IMR-90 (cell line): Measurements from ENCODE around the gene UTP11. TPM values are rescaled to one million over a fixed set of nuclear protein-coding genes. Genes with fewer than 3 reads are reported as not detected.
A peak's percentile ranks its signal among the peaks of the same experiment; 100 is the strongest.

Experiments used
- ATAC-seq: fragments of 200-7000 bp; cut with Tn5 transposase; 2 replicates; pipeline ENCODE4 v1.9.1; 2020; ENCODE audit warnings: low read depth, mild to moderate bottlenecking, moderate library complexity
- BruUV-seq: library from RNA; stranded (reverse); fragments of 400-500 nt; replicated peaks from 2 replicates; lab custom pipeline; 2021; lab: Mats Ljungman, UMichigan
- CTCF ChIA-PET: fragments of 300-600 bp; formaldehyde crosslinking; extraction: SDS; loops from one replicate; lab custom pipeline; 2021; ENCODE audit warnings: antibody characterized with exemption; lab: Yijun Ruan, JAX
- POLR2A ChIA-PET: fragments of 300-600 bp; sonication (Branson Sonifier 250); formaldehyde crosslinking; loops from one replicate; lab custom pipeline; 2022; ENCODE audit warnings: antibody characterized with exemption; ENCODE audit not compliant: unreplicated experiment; lab: Charles Lee
- DNase-seq: peaks from one replicate; pipeline ENCODE4 v3.0.0; 2013
- H2AFZ ChIP-seq: replicated peaks from 2 replicates; pipeline ENCODE3; 2013; ENCODE audit warnings: low read length, mild to moderate bottlenecking; ENCODE audit not compliant: poor library complexity
- H2AK5ac ChIP-seq: 2 replicates; pipeline ENCODE4 v1.6.1; 2013; ENCODE audit warnings: low read depth, low read length, inconsistent platforms
- H2AK9ac ChIP-seq: replicated peaks from 2 replicates; pipeline ENCODE3; 2013; ENCODE audit warnings: mild to moderate bottlenecking, low read depth, low read length, moderate library complexity; ENCODE audit not compliant: poor library complexity
- H2BK120ac ChIP-seq: 2 replicates; pipeline ENCODE4 v1.6.1; 2013; ENCODE audit warnings: low read depth, low read length, inconsistent platforms
- H2BK15ac ChIP-seq: 3 replicates; pipeline ENCODE4 v1.6.1; 2013; ENCODE audit warnings: low read depth, low read length, inconsistent platforms
- H2BK20ac ChIP-seq: 2 replicates; pipeline ENCODE4 v1.6.1; 2013; ENCODE audit warnings: low read depth, mild to moderate bottlenecking, inconsistent platforms, low read length, moderate library complexity
- H2BK5ac ChIP-seq: 2 replicates; pipeline ENCODE4 v1.6.1; 2013; ENCODE audit warnings: mild to moderate bottlenecking, low read depth, low read length, inconsistent platforms; ENCODE audit not compliant: poor library complexity, severe bottlenecking
- H3K14ac ChIP-seq: replicated peaks from 2 replicates; pipeline ENCODE4 v1.6.1; 2013; ENCODE audit warnings: low read depth, low read length, inconsistent platforms
- H3K18ac ChIP-seq: 2 replicates; pipeline ENCODE4 v1.6.1; 2013; ENCODE audit warnings: low read depth, low read length, control low read depth
- H3K23ac ChIP-seq: 2 replicates; pipeline ENCODE4 v1.6.1; 2013; ENCODE audit warnings: low read depth, low read length, inconsistent platforms
- H3K27ac ChIP-seq: 2 replicates; pipeline ENCODE4 v1.5.1; 2013; ENCODE audit warnings: mild to moderate bottlenecking, control low read depth, low read length; ENCODE audit not compliant: insufficient read depth
- H3K27me3 ChIP-seq: 2 replicates; pipeline ENCODE4 v1.6.1; 2013; ENCODE audit warnings: low read length; ENCODE audit not compliant: control insufficient read depth, insufficient read depth
- H3K36me3 ChIP-seq: 2 replicates; pipeline ENCODE4 v1.6.1; 2013; ENCODE audit warnings: low read length, mixed read lengths; ENCODE audit not compliant: control insufficient read depth, insufficient read depth
- H3K4ac ChIP-seq: 2 replicates; pipeline ENCODE4 v1.6.1; 2013; ENCODE audit warnings: low read depth, low read length, inconsistent platforms
- H3K4me1 ChIP-seq: 2 replicates; pipeline ENCODE4 v1.6.1; 2013; ENCODE audit warnings: low read length, mixed read lengths; ENCODE audit not compliant: control insufficient read depth, insufficient read depth
- H3K4me2 ChIP-seq: 2 replicates; pipeline ENCODE4 v1.6.1; 2013; ENCODE audit warnings: low read depth, mild to moderate bottlenecking, control low read depth, low read length, moderate library complexity
- H3K4me3 ChIP-seq: 2 replicates; pipeline ENCODE4 v1.5.1; 2013; ENCODE audit warnings: low read depth, mild to moderate bottlenecking, control low read depth, low read length, moderate library complexity; ENCODE audit not compliant: insufficient read depth
- H3K56ac ChIP-seq: 2 replicates; pipeline ENCODE4 v1.6.1; 2013; ENCODE audit warnings: low read length, inconsistent platforms; ENCODE audit not compliant: insufficient read depth; ENCODE audit errors: extremely low read depth
- H3K79me1 ChIP-seq, 2 experiments: 2 replicates each; pipeline ENCODE4 v1.6.1; 2013; ENCODE audit warnings: low read length in 2 of 2, inconsistent platforms in 1 of 2, low read depth in 1 of 2
- H3K9ac ChIP-seq: 2 replicates; pipeline ENCODE4 v1.6.1; 2013; ENCODE audit warnings: low read depth, low read length, control low read depth
- H3K9me1 ChIP-seq: 2 replicates; pipeline ENCODE4 v1.6.1; 2013; ENCODE audit warnings: low read length, inconsistent platforms; ENCODE audit not compliant: insufficient read depth
- H3K9me3 ChIP-seq: 2 replicates; pipeline ENCODE4 v1.6.1; 2013; ENCODE audit warnings: low read length; ENCODE audit not compliant: control insufficient read depth, insufficient read depth
- H4K20me1 ChIP-seq: 2 replicates; pipeline ENCODE4 v1.6.1; 2013; ENCODE audit warnings: low read length, inconsistent platforms; ENCODE audit not compliant: insufficient read depth
- H4K5ac ChIP-seq: 2 replicates; pipeline ENCODE4 v1.6.1; 2013; ENCODE audit warnings: mild to moderate bottlenecking, low read depth, low read length, control low read depth
- H4K8ac ChIP-seq, 2 experiments: 2 replicates each; pipeline ENCODE4 v1.6.1; 2013; ENCODE audit warnings: low read depth in 2 of 2, low read length in 2 of 2, control low read depth in 1 of 2, inconsistent platforms in 1 of 2
- H4K91ac ChIP-seq: 2 replicates; pipeline ENCODE4 v1.6.1; 2013; ENCODE audit warnings: low read depth, low read length, inconsistent platforms; ENCODE audit not compliant: insufficient read depth
- BHLHE40 ChIP-seq: fragments of 150-350 bp; IDR thresholded peaks from 2 replicates; pipeline ENCODE4 v1.6.1; 2016; ENCODE audit warnings: mild to moderate bottlenecking, low read depth, low read length
- CEBPB ChIP-seq: IDR thresholded peaks from 2 replicates; pipeline ENCODE4 v1.6.1; 2012; ENCODE audit warnings: low read depth, low read length, improper control_type of control experiment
- CHD1 ChIP-seq: IDR thresholded peaks from 2 replicates; pipeline ENCODE4 v1.6.1; 2012; ENCODE audit warnings: low read depth, low read length, improper control_type of control experiment
- CTCF ChIP-seq: conservative IDR thresholded peaks from 2 replicates; pipeline ENCODE4 v1.5.1; 2012; ENCODE audit warnings: mild to moderate bottlenecking, low read depth, low read length, improper control_type of control experiment
- FOS ChIP-seq: fragments of 150-350 bp; IDR thresholded peaks from 2 replicates; pipeline ENCODE4 v1.6.1; 2016; ENCODE audit warnings: low read depth, low read length
- MAFK ChIP-seq: IDR thresholded peaks from 2 replicates; pipeline ENCODE4 v1.6.1; 2012; ENCODE audit warnings: low read depth, low read length, improper control_type of control experiment
- MAZ ChIP-seq: IDR thresholded peaks from 2 replicates; pipeline ENCODE4 v1.6.1; 2012; ENCODE audit warnings: low read depth, mild to moderate bottlenecking, low read length, improper control_type of control experiment, moderate library complexity, borderline replicate concordance
- MXI1 ChIP-seq: IDR thresholded peaks from 2 replicates; pipeline ENCODE4 v1.6.1; 2012; ENCODE audit warnings: low read depth, mild to moderate bottlenecking, low read length, moderate library complexity, borderline replicate concordance
- NFE2L2 ChIP-seq: fragments of 150-350 bp; IDR thresholded peaks from 2 replicates; pipeline ENCODE4 v1.6.1; 2016; ENCODE audit warnings: low read depth, mild to moderate bottlenecking, low read length
- POLR2A ChIP-seq: IDR thresholded peaks from 2 replicates; pipeline ENCODE4 v1.6.1; 2012; ENCODE audit warnings: mild to moderate bottlenecking, low read depth, low read length
- RAD21 ChIP-seq: IDR thresholded peaks from 2 replicates; pipeline ENCODE4 v1.6.1; 2012; ENCODE audit warnings: low read length, improper control_type of control experiment
- RCOR1 ChIP-seq: IDR thresholded peaks from 2 replicates; pipeline ENCODE4 v1.6.1; 2012; ENCODE audit warnings: mild to moderate bottlenecking, low read length, improper control_type of control experiment; ENCODE audit not compliant: insufficient replicate concordance
- RFX5 ChIP-seq: IDR thresholded peaks from 2 replicates; pipeline ENCODE4 v1.8.0; 2012; ENCODE audit warnings: low read depth, mild to moderate bottlenecking, low read length, moderate library complexity
- SMC3 ChIP-seq: fragments of 150-350 bp; IDR thresholded peaks from 2 replicates; pipeline ENCODE4 v1.6.1; 2016; ENCODE audit warnings: low read depth, mild to moderate bottlenecking, antibody characterized with exemption, low read length, moderate library complexity
- USF2 ChIP-seq: fragments of 150-350 bp; IDR thresholded peaks from 2 replicates; pipeline ENCODE4 v1.6.1; 2017; ENCODE audit warnings: mild to moderate bottlenecking, antibody characterized with exemption, low read length, low read depth
- WGBS, 2 experiments: methylation state at CpG; one replicate each; pipeline versions ENCODE4 v1.1.5 to v1.1.7; 2013; ENCODE audit warnings: missing lambda C conversion rate in 2 of 2; ENCODE audit not compliant: insufficient read length in 1 of 2; ENCODE audit errors: extremely low coverage in 2 of 2; 5-methylcytosine and 5-hydroxymethylcytosine counted together
- dilution Hi-C: fragments of 300-500 bp; cut with HindIII; formaldehyde crosslinking; loops from one replicate; pipeline ENCODE4 v1.14.3; 2018; ENCODE audit warnings: low sequenced_read_pairs; ENCODE audit not compliant: unreplicated experiment
- in situ Hi-C: fragments of 300-500 bp; cut with MboI; formaldehyde crosslinking; loops from 3 replicates; pipeline ENCODE4 v1.14.3; 2019; ENCODE audit warnings: low sequenced_read_pairs, inconsistent platforms, mixed read lengths
- intact Hi-C: fragments of 100-400 bp; cut with micrococcal nuclease; formaldehyde crosslinking; loops from 2 replicates; pipeline ENCODE4 v1.10.0; 2022
- polyA plus RNA-seq, 3 experiments: library from polyadenylated mRNA; depleted of rRNA; stranded (reverse); fragments of >200 nt; gene quantifications; 2 replicates each; pipeline ENCODE4 v1.2.3, GENCODE V29; 2012; ENCODE audit warnings: low replicate concordance in 1 of 3
- total RNA-seq: library from RNA; depleted of rRNA; stranded (reverse); fragments of >200 nt; gene quantifications from 2 replicates; pipeline ENCODE4 v1.2.3, GENCODE V29; 2012

Gene UTP11
- total and polyA plus RNA-seq, 2 of the 4 experiments (the other 2 are of a cell fraction) = 22.0 to 27.8 TPM

- no peak overlapping the region for H3K9ac ChIP-seq
- no TSS peak for BruUV-seq
- no peak overlapping the region for H2BK120ac ChIP-seq
- H3K14ac ChIP-seq = no peak overlapping the region
- no peak overlapping the region for H2BK20ac ChIP-seq
- H2AK9ac ChIP-seq = no peak overlapping the region
- H3K36me3 ChIP-seq = peaks cover 18% of the 10 kb centered on the region
- POLR2A ChIA-PET = no interaction called here
- no CpG with 5 or more reads among the region's 2 CpGs for WGBS, 2 experiments
- H3K4ac ChIP-seq = no peak overlapping the region; the same call in 1 of the 2 replicates
- CTCF ChIA-PET = interaction anchor here (0.9 to 2.1 kb wide), 3 partner anchors 10 to 806 kb away, joined by 3 to 7 read pairs (median 5); no protein-coding TSS in a partner anchor
- ATAC-seq (no peak), DNase-seq (no peak)
- in situ Hi-C loops (loop anchor here (5.0 kb wide), 1 partner anchor 804 kb away; no protein-coding TSS in a partner anchor), intact Hi-C loops (loop anchor here (5.0 kb wide), 1 partner anchor 474 kb away; no protein-coding TSS in a partner anchor), dilution Hi-C loops (no loop called here)
- no peak overlapping the region for H3K4me3 ChIP-seq
- no peak overlapping the region for H3K4me2 ChIP-seq
- peaks cover 18% of the 10 kb centered on the region; the same call in 1 of the 2 replicates for H3K4me1 ChIP-seq
- no peaks in the 10 kb centered on the region for H3K9me3 ChIP-seq
- H3K27ac ChIP-seq = no peak overlapping the region
- TF ChIP-seq CTCF (no peak), USF2 (no peak), RFX5 (no peak), MAFK (no peak), MAZ (no peak), POLR2A (no peak), RAD21 (no peak), CHD1 (no peak), MXI1 (no peak), RCOR1 (no peak), NFE2L2 (no peak), CEBPB (no peak), BHLHE40 (no peak), FOS (no peak), SMC3 (no peak)
- H2BK15ac ChIP-seq = no peak overlapping the region
- H3K18ac ChIP-seq = no peak overlapping the region
- no peak overlapping the region for H4K91ac ChIP-seq
- no peak overlapping the region for H4K5ac ChIP-seq
- no peak overlapping the region for H2AK5ac ChIP-seq
- H4K8ac ChIP-seq = no peak overlapping the region
- no peaks in the 10 kb centered on the region for H3K27me3 ChIP-seq
- H3K9me1 ChIP-seq = no peaks in the 10 kb centered on the region
- H3K23ac ChIP-seq = no peak overlapping the region
- H2AFZ ChIP-seq = peak overlapping the region; percentile 89
- H3K79me1 ChIP-seq = no peaks in the 10 kb centered on the region
- H2BK5ac ChIP-seq = no peak overlapping the region
- no peaks in the 10 kb centered on the region for H4K20me1 ChIP-seq
- no peak overlapping the region for H3K56ac ChIP-seq
Observed at GRCh38 chr1:38028671-38029070, 16.1 kb downstream of the UTP11 start.
